Measurements from ENCODE around the gene ZNF780B.

The ZNF780B gene

DNA sequence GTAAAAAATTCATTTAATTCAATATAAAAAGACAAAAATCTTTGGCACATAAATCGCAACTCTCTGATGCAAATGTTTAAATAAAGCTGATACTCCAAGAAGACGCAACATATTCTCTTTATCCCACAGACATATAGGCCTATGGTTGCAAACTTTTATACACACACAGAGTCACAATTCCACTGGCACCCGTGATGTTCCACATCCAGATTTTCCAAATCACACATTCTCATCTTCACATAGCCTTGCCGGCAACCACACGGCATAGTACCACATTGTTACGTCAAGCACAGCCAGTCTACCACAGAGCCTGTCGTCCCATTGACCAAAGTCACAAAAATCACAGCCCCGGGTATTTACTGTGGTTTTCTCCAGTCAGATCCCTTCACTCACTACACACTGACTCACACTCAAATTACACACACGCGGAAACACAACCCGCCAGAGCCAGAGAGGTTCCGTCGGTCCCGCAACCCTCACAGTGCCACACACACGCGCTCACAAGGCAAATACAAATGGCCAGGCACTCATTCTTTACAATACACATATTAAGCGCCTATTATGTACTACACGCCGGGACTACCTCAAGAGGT, 59.7 kb downstream of the ZNF780B start:
- Histone ChIP-seq H3K79me2 (ENCODE audit: insufficient read depth, low read depth) (peaks cover 18% of the 10 kb centered on the region; the same call in 1 of the 2 replicates), H4K20me1 (ENCODE audit: insufficient read depth) (no peaks in the 10 kb centered on the region), H3K36me3 (ENCODE audit: insufficient read depth) (no peaks in the 10 kb centered on the region; the same call in 1 of the 2 replicates), H3K4me3 (IDR thresholded peaks at IDR 0.05; ENCODE audit: insufficient read depth, low read depth, low read length) (peak overlapping the region; percentile 68), H3K27ac (peak overlapping the region; percentile 65), H3K4me2 (peak overlapping the region; percentile 95), H3K9ac (peak overlapping the region; percentile 74), H2AFZ (ENCODE audit: low read depth) (peak overlapping the region; percentile 99), H3K27me3 (ENCODE audit: insufficient read depth, low read depth) (no peaks in the 10 kb centered on the region), H3K4me1 (ENCODE audit: low read depth, poor library complexity, severe bottlenecking) (peaks cover 15% of the 10 kb centered on the region)
- TF ChIP-seq, protein P1, sequence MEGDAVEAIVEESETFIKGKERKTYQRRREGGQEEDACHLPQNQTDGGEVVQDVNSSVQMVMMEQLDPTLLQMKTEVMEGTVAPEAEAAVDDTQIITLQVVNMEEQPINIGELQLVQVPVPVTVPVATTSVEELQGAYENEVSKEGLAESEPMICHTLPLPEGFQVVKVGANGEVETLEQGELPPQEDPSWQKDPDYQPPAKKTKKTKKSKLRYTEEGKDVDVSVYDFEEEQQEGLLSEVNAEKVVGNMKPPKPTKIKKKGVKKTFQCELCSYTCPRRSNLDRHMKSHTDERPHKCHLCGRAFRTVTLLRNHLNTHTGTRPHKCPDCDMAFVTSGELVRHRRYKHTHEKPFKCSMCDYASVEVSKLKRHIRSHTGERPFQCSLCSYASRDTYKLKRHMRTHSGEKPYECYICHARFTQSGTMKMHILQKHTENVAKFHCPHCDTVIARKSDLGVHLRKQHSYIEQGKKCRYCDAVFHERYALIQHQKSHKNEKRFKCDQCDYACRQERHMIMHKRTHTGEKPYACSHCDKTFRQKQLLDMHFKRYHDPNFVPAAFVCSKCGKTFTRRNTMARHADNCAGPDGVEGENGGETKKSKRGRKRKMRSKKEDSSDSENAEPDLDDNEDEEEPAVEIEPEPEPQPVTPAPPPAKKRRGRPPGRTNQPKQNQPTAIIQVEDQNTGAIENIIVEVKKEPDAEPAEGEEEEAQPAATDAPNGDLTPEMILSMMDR (conservative IDR thresholded peaks at IDR 0.05; ENCODE audit: low read depth, low read length): no peak

DNA sequence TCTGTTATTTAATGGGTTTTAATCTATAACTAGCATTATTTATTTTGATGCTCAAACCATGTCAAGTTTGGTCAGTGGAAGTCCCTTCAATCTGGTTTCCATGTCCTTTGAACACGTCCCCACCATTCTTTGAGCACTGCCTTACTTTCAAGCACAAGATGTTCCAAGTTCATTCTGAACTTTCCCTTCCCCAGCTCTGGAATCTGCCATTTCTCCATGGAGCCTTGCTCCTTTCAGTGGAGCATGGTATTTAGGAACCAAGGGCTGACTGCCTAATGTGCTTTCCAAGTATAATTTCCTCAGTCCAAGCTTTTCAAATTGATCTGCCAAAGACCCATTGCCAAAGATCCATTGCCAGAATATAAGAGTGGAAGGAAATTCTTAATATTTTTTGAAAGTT, 60.2 kb downstream of the ZNF780B start:
- H3K79me2 ChIP-seq (ENCODE audit: insufficient read depth, low read depth): peaks cover 18% of the 10 kb centered on the region; the same call in 1 of the 2 replicates
- H3K36me3 ChIP-seq (ENCODE audit: insufficient read depth): no peaks in the 10 kb centered on the region; the same call in 1 of the 2 replicates
- no peaks in the 10 kb centered on the region for H4K20me1 ChIP-seq (ENCODE audit: insufficient read depth)
- TF ChIP-seq, protein P1 (conservative IDR thresholded peaks at IDR 0.05; ENCODE audit: low read depth, low read length): no peak
- H3K4me2 ChIP-seq: peak overlapping the region; percentile 95
- H3K27me3 ChIP-seq (ENCODE audit: insufficient read depth, low read depth): no peaks in the 10 kb centered on the region
- no peak overlapping the region for H3K27ac ChIP-seq
- peak overlapping the region; percentile 68 for H3K4me3 ChIP-seq (IDR thresholded peaks at IDR 0.05; ENCODE audit: insufficient read depth, low read depth, low read length)
- no peak overlapping the region for H2AFZ ChIP-seq (ENCODE audit: low read depth)
- H3K4me1 ChIP-seq (ENCODE audit: low read depth, poor library complexity, severe bottlenecking): peaks cover 15% of the 10 kb centered on the region
- peak overlapping the region; percentile 74; the same call in 1 of the 2 replicates for H3K9ac ChIP-seq

DNA sequence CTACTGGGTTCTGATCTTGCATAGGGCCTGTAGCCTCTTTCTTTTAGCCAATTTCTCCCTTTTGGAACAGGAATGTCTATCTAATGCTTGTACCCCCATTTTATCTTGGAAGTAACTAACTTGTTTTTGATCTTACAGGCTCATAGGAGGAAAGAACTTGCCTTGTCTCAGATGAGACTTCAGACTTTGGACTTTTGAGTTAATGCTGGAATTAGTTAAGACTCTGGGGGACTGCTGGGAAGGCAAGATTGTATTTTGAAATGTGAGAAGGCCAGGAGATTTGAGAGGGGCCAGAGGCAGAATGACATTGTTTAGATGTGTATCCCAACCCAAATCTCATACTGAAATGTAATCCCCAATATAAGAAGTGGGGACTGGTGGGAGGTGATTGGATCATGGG, 61.7 kb downstream of the ZNF780B start:
- no peak overlapping the region for H3K4me2 ChIP-seq
- no peaks in the 10 kb centered on the region for H3K27me3 ChIP-seq (ENCODE audit: insufficient read depth, low read depth)
- H3K4me1 ChIP-seq (ENCODE audit: low read depth, poor library complexity, severe bottlenecking): peaks cover 15% of the 10 kb centered on the region
- no peak overlapping the region for H2AFZ ChIP-seq (ENCODE audit: low read depth)
- no peak overlapping the region for H3K27ac ChIP-seq
- H3K79me2 ChIP-seq (ENCODE audit: insufficient read depth, low read depth): peaks cover 18% of the 10 kb centered on the region; the same call in 1 of the 2 replicates
- TF ChIP-seq, protein P1 (conservative IDR thresholded peaks at IDR 0.05; ENCODE audit: low read depth, low read length): no peak
- H3K4me3 ChIP-seq (IDR thresholded peaks at IDR 0.05; ENCODE audit: insufficient read depth, low read depth, low read length): no peak overlapping the region
- no peaks in the 10 kb centered on the region; the same call in 1 of the 2 replicates for H3K36me3 ChIP-seq (ENCODE audit: insufficient read depth)
- no peaks in the 10 kb centered on the region for H4K20me1 ChIP-seq (ENCODE audit: insufficient read depth)
- no peak overlapping the region for H3K9ac ChIP-seq

DNA sequence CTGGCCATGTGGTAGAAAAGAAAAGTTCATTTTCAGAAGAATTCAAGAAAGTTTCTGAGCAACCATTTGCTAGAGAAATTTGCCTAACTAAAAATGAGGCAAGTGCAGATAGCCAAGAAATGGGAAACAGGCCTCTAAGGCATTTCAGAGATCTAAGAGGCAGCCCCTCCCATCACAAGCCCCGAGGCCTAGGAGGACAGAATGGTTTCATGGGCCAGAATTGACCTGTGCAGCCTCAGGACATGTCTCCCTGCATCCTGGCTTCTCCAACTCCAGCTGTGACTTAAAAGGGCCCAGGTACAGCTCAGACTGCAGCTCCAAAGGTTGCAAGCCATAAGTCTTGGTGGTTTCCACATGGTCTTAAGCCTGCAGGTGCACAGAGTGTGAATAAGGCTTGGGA, 62.4 kb downstream of the ZNF780B start:
- Histone ChIP-seq H3K4me3 (IDR thresholded peaks at IDR 0.05; ENCODE audit: insufficient read depth, low read depth, low read length) (no peak overlapping the region), H3K36me3 (ENCODE audit: insufficient read depth) (no peaks in the 10 kb centered on the region; the same call in 1 of the 2 replicates), H4K20me1 (ENCODE audit: insufficient read depth) (no peaks in the 10 kb centered on the region), H3K4me2 (no peak overlapping the region), H3K27ac (no peak overlapping the region), H3K4me1 (ENCODE audit: low read depth, poor library complexity, severe bottlenecking) (peaks cover 15% of the 10 kb centered on the region), H3K79me2 (ENCODE audit: insufficient read depth, low read depth) (peaks cover 18% of the 10 kb centered on the region; the same call in 1 of the 2 replicates), H2AFZ (ENCODE audit: low read depth) (no peak overlapping the region), H3K27me3 (ENCODE audit: insufficient read depth, low read depth) (no peaks in the 10 kb centered on the region), H3K9ac (no peak overlapping the region)
- TF ChIP-seq, protein P1 (conservative IDR thresholded peaks at IDR 0.05; ENCODE audit: low read depth, low read length): no peak
